Measurements from ENCODE around the gene POU2AF1.

- TF ChIP-seq RAD21 (conservative IDR thresholded peaks at IDR 0.05) (no peak), SMC3 (conservative IDR thresholded peaks at IDR 0.05; ENCODE audit: poor library complexity) (no peak), EZH2 (IDR thresholded peaks at IDR 0.05; ENCODE audit: borderline replicate concordance, insufficient read depth, low read length, poor library complexity, severe bottlenecking) (no peak)
- TF ChIP-seq, protein P1, sequence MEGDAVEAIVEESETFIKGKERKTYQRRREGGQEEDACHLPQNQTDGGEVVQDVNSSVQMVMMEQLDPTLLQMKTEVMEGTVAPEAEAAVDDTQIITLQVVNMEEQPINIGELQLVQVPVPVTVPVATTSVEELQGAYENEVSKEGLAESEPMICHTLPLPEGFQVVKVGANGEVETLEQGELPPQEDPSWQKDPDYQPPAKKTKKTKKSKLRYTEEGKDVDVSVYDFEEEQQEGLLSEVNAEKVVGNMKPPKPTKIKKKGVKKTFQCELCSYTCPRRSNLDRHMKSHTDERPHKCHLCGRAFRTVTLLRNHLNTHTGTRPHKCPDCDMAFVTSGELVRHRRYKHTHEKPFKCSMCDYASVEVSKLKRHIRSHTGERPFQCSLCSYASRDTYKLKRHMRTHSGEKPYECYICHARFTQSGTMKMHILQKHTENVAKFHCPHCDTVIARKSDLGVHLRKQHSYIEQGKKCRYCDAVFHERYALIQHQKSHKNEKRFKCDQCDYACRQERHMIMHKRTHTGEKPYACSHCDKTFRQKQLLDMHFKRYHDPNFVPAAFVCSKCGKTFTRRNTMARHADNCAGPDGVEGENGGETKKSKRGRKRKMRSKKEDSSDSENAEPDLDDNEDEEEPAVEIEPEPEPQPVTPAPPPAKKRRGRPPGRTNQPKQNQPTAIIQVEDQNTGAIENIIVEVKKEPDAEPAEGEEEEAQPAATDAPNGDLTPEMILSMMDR (IDR thresholded peaks at IDR 0.05; ENCODE audit: poor library complexity, severe bottlenecking): no peak
These were observed 42.4 kb downstream of the POU2AF1 start for GRCh38 chr11:111336582-111337256.
